ENCODE data around the gene CCDC149. TPM values are rescaled to one million over a fixed set of nuclear protein-coding genes. Genes with fewer than 3 reads are reported as not detected.

Gene CCDC149
- total and polyA plus RNA-seq, 4 donors, result 1.4 to 11.2 (median 3.4) TPM

DNA sequence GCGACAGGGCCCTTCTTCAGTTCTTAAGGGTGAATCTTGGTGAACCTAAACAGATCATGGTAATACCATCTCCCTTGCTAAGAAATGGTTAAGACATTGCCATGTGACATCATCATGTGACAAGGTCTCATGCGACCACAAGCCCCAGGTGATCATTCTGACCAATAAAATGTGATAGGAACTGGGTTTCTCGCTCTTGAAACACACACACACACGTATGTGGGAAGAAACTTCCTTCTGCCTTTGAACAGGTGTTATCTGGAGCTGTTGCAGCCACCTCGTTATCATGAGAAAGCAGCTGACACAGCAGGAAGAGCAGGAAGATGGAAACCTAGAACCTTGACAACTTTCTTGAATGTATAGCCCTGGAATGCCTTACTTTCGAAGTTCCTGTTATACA is 107.3 kb downstream of the CCDC149 start:
- Histone ChIP-seq H3K4me3 (ENCODE audit: low read depth in 1 of 3, low read length in 3 of 3) (no peak overlapping the region), H3K9me3 (ENCODE audit: control insufficient read depth in 4 of 4, low read length in 3 of 4) (no peaks in the 10 kb centered on the region), H3K9ac (ENCODE audit: low read depth in 1 of 2, low read length in 2 of 2) (no peak overlapping the region), H3K27me3 (ENCODE audit: control insufficient read depth in 4 of 4, insufficient read depth in 4 of 4, low read length in 3 of 4) (peaks cover 0 to 4% (median 1%) of the 10 kb centered on the region in 4 donors), H3K36me3 (ENCODE audit: control insufficient read depth in 4 of 4, insufficient read depth in 3 of 4, low read depth in 1 of 4, low read length in 3 of 4) (peaks cover 0 to 7% (median 2%) of the 10 kb centered on the region in 4 donors), H3K4me1 (ENCODE audit: control insufficient read depth in 4 of 4, insufficient read depth in 4 of 4, low read length in 3 of 4) (peaks cover 0 to 5% (median 2%) of the 10 kb centered on the region in 4 donors), H3K27ac (ENCODE audit: low read depth in 1 of 2, low read length in 2 of 2) (no peak overlapping the region)
- WGBS, result 74% methylated on average over 6 of the region's 6 CpGs
- no peak for TF ChIP-seq EGR1 (IDR thresholded peaks at IDR 0.05; ENCODE audit: low read depth in 2 of 2)
- no peak for TF ChIP-seq FOXA1 (IDR thresholded peaks at IDR 0.05)
- TF ChIP-seq, protein P1, sequence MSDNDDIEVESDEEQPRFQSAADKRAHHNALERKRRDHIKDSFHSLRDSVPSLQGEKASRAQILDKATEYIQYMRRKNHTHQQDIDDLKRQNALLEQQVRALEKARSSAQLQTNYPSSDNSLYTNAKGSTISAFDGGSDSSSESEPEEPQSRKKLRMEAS (IDR thresholded peaks at IDR 0.05), result no peak
- TF ChIP-seq HNF4A (conservative IDR thresholded peaks at IDR 0.05), result no peak
- TF ChIP-seq NR2F2 (IDR thresholded peaks at IDR 0.05), result no peak
- no peak for TF ChIP-seq TAF1 (conservative IDR thresholded peaks at IDR 0.05)
- DNase-seq (ENCODE audit: low spot score), result no peak

DNA sequence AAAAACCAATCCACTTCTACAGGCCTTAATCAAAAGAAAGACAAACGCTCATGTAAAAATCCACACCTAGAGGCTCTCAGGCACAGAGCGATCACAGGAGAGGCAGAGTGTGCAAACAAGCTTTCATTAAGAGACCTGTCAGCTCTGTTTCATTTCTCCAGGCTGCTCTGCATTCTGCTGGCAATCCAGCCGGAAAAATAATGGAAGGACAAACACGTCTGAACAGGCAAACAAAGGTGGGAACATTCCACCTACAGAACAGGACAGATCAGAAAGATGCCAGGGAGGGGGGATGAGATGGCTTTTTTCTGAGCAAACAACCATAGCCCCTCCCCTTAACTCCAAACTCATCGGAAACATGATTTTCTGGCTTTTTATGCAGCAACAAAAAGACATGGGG is 107.8 kb downstream of the CCDC149 start:
- Histone ChIP-seq H3K27ac (ENCODE audit: low read depth in 1 of 2, low read length in 2 of 2) (no peak overlapping the region), H3K4me3 (ENCODE audit: low read depth in 1 of 3, low read length in 3 of 3) (no peak overlapping the region), H3K27me3 (ENCODE audit: control insufficient read depth in 4 of 4, insufficient read depth in 4 of 4, low read length in 3 of 4) (peaks cover 0 to 6% (median 1%) of the 10 kb centered on the region in 4 donors), H3K36me3 (ENCODE audit: control insufficient read depth in 4 of 4, insufficient read depth in 3 of 4, low read depth in 1 of 4, low read length in 3 of 4) (peaks cover 0 to 7% (median 2%) of the 10 kb centered on the region in 4 donors), H3K4me1 (ENCODE audit: control insufficient read depth in 4 of 4, insufficient read depth in 4 of 4, low read length in 3 of 4) (peaks cover 0 to 10% (median 5%) of the 10 kb centered on the region in 4 donors), H3K9me3 (ENCODE audit: control insufficient read depth in 4 of 4, low read length in 3 of 4) (no peaks in the 10 kb centered on the region), H3K9ac (ENCODE audit: low read depth in 1 of 2, low read length in 2 of 2) (no peak overlapping the region)
- TF ChIP-seq, protein P1 (IDR thresholded peaks at IDR 0.05), result no peak
- TF ChIP-seq FOXA2 (IDR thresholded peaks at IDR 0.05) (no peak), EGR1 (IDR thresholded peaks at IDR 0.05; ENCODE audit: low read depth in 2 of 2) (no peak), RAD21 (IDR thresholded peaks at IDR 0.05) (no peak), SP1 (IDR thresholded peaks at IDR 0.05) (no peak), JUND (IDR thresholded peaks at IDR 0.05) (no peak), TAF1 (conservative IDR thresholded peaks at IDR 0.05) (no peak), GABPA (IDR thresholded peaks at IDR 0.05 in 1 of 2, conservative IDR thresholded peaks at IDR 0.05 in 1 of 2) (no peak)
- TF ChIP-seq, protein P2, sequence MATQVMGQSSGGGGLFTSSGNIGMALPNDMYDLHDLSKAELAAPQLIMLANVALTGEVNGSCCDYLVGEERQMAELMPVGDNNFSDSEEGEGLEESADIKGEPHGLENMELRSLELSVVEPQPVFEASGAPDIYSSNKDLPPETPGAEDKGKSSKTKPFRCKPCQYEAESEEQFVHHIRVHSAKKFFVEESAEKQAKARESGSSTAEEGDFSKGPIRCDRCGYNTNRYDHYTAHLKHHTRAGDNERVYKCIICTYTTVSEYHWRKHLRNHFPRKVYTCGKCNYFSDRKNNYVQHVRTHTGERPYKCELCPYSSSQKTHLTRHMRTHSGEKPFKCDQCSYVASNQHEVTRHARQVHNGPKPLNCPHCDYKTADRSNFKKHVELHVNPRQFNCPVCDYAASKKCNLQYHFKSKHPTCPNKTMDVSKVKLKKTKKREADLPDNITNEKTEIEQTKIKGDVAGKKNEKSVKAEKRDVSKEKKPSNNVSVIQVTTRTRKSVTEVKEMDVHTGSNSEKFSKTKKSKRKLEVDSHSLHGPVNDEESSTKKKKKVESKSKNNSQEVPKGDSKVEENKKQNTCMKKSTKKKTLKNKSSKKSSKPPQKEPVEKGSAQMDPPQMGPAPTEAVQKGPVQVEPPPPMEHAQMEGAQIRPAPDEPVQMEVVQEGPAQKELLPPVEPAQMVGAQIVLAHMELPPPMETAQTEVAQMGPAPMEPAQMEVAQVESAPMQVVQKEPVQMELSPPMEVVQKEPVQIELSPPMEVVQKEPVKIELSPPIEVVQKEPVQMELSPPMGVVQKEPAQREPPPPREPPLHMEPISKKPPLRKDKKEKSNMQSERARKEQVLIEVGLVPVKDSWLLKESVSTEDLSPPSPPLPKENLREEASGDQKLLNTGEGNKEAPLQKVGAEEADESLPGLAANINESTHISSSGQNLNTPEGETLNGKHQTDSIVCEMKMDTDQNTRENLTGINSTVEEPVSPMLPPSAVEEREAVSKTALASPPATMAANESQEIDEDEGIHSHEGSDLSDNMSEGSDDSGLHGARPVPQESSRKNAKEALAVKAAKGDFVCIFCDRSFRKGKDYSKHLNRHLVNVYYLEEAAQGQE (IDR thresholded peaks at IDR 0.05), result no peak
- 67% methylated on average over 5 of the region's 5 CpGs for WGBS
- DNase-seq (ENCODE audit: low spot score), result no peak

DNA sequence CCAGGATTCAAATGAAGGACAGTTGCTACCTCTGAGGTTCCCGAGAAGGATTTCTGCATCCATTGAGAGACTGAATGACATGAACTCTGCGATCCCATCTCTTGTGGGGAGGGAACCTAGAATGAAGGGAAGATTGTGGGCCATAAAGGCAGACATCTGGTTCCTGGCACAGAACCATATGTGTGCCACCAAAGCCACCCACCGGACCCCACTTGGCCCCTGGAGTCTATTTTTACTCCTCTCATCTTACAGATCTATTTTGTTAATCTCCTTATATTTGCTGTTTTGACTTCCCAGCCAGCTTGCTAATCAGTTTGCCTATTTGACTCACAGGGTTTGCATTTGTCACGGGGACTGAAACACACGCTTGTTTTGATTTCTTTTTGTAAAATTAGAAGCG is 110.2 kb downstream of the CCDC149 start:
- no peak overlapping the region for H3K27ac ChIP-seq (ENCODE audit: low read depth in 1 of 2, low read length in 2 of 2)

More for the DNA sequence above, 110.2 kb downstream of the CCDC149 start:
- no peak for DNase-seq (ENCODE audit: low spot score)
- Histone ChIP-seq H3K4me3 (ENCODE audit: low read depth in 1 of 3, low read length in 3 of 3) (no peak overlapping the region), H3K36me3 (ENCODE audit: control insufficient read depth in 4 of 4, insufficient read depth in 3 of 4, low read depth in 1 of 4, low read length in 3 of 4) (no peaks in the 10 kb centered on the region), H3K27me3 (ENCODE audit: control insufficient read depth in 4 of 4, insufficient read depth in 4 of 4, low read length in 3 of 4) (peaks cover 0 to 6% (median 6%) of the 10 kb centered on the region in 4 donors), H3K9me3 (ENCODE audit: control insufficient read depth in 4 of 4, low read length in 3 of 4) (no peaks in the 10 kb centered on the region), H3K9ac (ENCODE audit: low read depth in 1 of 2, low read length in 2 of 2) (no peak overlapping the region), H3K4me1 (ENCODE audit: control insufficient read depth in 4 of 4, insufficient read depth in 4 of 4, low read length in 3 of 4) (peaks cover 0 to 15% (median 7%) of the 10 kb centered on the region in 4 donors)
- TF ChIP-seq NR2F2 (IDR thresholded peaks at IDR 0.05) (no peak), RXRA (IDR thresholded peaks at IDR 0.05) (no peak), TAF1 (conservative IDR thresholded peaks at IDR 0.05) (no peak)
- TF ChIP-seq, protein P3, sequence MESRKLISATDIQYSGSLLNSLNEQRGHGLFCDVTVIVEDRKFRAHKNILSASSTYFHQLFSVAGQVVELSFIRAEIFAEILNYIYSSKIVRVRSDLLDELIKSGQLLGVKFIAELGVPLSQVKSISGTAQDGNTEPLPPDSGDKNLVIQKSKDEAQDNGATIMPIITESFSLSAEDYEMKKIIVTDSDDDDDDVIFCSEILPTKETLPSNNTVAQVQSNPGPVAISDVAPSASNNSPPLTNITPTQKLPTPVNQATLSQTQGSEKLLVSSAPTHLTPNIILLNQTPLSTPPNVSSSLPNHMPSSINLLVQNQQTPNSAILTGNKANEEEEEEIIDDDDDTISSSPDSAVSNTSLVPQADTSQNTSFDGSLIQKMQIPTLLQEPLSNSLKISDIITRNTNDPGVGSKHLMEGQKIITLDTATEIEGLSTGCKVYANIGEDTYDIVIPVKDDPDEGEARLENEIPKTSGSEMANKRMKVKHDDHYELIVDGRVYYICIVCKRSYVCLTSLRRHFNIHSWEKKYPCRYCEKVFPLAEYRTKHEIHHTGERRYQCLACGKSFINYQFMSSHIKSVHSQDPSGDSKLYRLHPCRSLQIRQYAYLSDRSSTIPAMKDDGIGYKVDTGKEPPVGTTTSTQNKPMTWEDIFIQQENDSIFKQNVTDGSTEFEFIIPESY (IDR thresholded peaks at IDR 0.05), result no peak
- TF ChIP-seq, protein P4, sequence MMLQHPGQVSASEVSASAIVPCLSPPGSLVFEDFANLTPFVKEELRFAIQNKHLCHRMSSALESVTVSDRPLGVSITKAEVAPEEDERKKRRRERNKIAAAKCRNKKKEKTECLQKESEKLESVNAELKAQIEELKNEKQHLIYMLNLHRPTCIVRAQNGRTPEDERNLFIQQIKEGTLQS (IDR thresholded peaks at IDR 0.05), result no peak
- WGBS, result 85% methylated on average over 6 of the region's 6 CpGs

Measured in liver (tissue), 9 donors.